ENCODE data around the gene RAB5B.
"Not testable (repeated sequence)": the region's sequence is repeated elsewhere in the genome, so short reads cannot be mapped to it uniquely, and the experiment has no call there.

Gene RAB5B

GRCh38 chr12:55942055-55942454 is 31.8 kb upstream of the RAB5B start:
- DNase-seq (ENCODE audit: low read depth) = no peak

- no peak for DNase-seq (ENCODE audit: low read depth)
Observed at GRCh38 chr12:55942577-55943136, 31.2 kb upstream of the RAB5B start.

- no peak for DNase-seq (ENCODE audit: low read depth)
Observed at GRCh38 chr12:55946553-55946952, 27.3 kb upstream of the RAB5B start.

- no peak for DNase-seq (ENCODE audit: low read depth)
Observed at GRCh38 chr12:55955344-55955743, 18.5 kb upstream of the RAB5B start.

GRCh38 chr12:55955800-55956508 is 17.9 kb upstream of the RAB5B start:
- DNase-seq (ENCODE audit: low read depth) = no peak

GRCh38 chr12:55957106-55957859 is 16.6 kb upstream of the RAB5B start:
- no peak for DNase-seq (ENCODE audit: low read depth)

GRCh38 chr12:55963760-55964159 is 10.1 kb upstream of the RAB5B start:
- DNase-seq (ENCODE audit: low read depth) = no peak

GRCh38 chr12:55965240-55965639 is 8.6 kb upstream of the RAB5B start:
- DNase-seq (ENCODE audit: low read depth) = no peak

GRCh38 chr12:55965941-55966407 is 7.9 kb upstream of the RAB5B start, which contains the start of gene PMEL:
TSS of gene PMEL (minus strand) at chr12:55966042. CDS start at chr12:55966011, 31 bp downstream.
- no peak for DNase-seq (ENCODE audit: low read depth)

- peak; percentile 45 for DNase-seq (ENCODE audit: low read depth)
Observed at GRCh38 chr12:55966408-55967281, 7.2 kb upstream of the RAB5B start, which contains the start of gene CDK2. TSS of gene CDK2 (plus strand) at chr12:55966830. CDS start at chr12:55967009, 179 bp downstream.

GRCh38 chr12:55969356-55969755 is 4.5 kb upstream of the RAB5B start:
- DNase-seq (ENCODE audit: low read depth) = no peak

GRCh38 chr12:55970775-55971174 is 3.1 kb upstream of the RAB5B start:
- no peak for DNase-seq (ENCODE audit: low read depth)

GRCh38 chr12:55972042-55972441 is 1.8 kb upstream of the RAB5B start:
- DNase-seq (ENCODE audit: low read depth) = peak; percentile 26

GRCh38 chr12:55972456-55972855 is 1.4 kb upstream of the RAB5B start:
- no peak for DNase-seq (ENCODE audit: low read depth)

GRCh38 chr12:55972911-55973598 is 823 bp upstream of the RAB5B start:
- DNase-seq (ENCODE audit: low read depth) = no peak

GRCh38 chr12:55974308-55974730 is 441 bp downstream of the RAB5B start:
- no peak for DNase-seq (ENCODE audit: low read depth)

GRCh38 chr12:55978393-55978792 is 4.5 kb downstream of the RAB5B start:
- no peak for DNase-seq (ENCODE audit: low read depth)

- no peak for DNase-seq (ENCODE audit: low read depth)
Observed at GRCh38 chr12:55979069-55979468, 5.2 kb downstream of the RAB5B start.

GRCh38 chr12:55981882-55982281 is 8.0 kb downstream of the RAB5B start:
- DNase-seq (ENCODE audit: low read depth) = not testable (repeated sequence)

GRCh38 chr12:55982319-55982936 is 8.6 kb downstream of the RAB5B start:
- no peak for DNase-seq (ENCODE audit: low read depth)

Data from GM04504 (cell line).